PFSK-1 (cell line): ENCODE data around the gene RABGAP1L.

Source experiments
- FOXP2 ChIP-seq: optimal IDR thresholded peaks from 2 replicates; pipeline ENCODE3; 2011; ENCODE audit warnings: borderline replicate concordance, control low read depth, inconsistent platforms; ENCODE audit not compliant: insufficient read depth; ENCODE audit errors: extremely low read length, extremely low read depth
- POLR2AphosphoS5 ChIP-seq: IDR thresholded peaks from 2 replicates; pipeline ENCODE4 v1.6.1; 2012; ENCODE audit warnings: low read depth, mild to moderate bottlenecking, control low read depth, low read length, moderate library complexity
- REST ChIP-seq, 2 experiments: IDR thresholded peaks; 2 replicates each; pipeline versions ENCODE4 v1.6.1 to v1.8.0; 2011 to 2012; ENCODE audit warnings: low read depth in 2 of 2, low read length in 2 of 2, control low read depth in 1 of 2, inconsistent platforms in 1 of 2, mild to moderate bottlenecking in 1 of 2, moderate library complexity in 1 of 2; ENCODE audit not compliant: insufficient read depth in 1 of 2
- SIN3A ChIP-seq: IDR thresholded peaks from 2 replicates; pipeline ENCODE4 v1.6.1; 2012; ENCODE audit warnings: mild to moderate bottlenecking, low read length, moderate library complexity, borderline replicate concordance; ENCODE audit not compliant: insufficient read depth
- TAF1 ChIP-seq: IDR thresholded peaks from 2 replicates; pipeline ENCODE4 v1.6.1; 2012; ENCODE audit warnings: low read length, control low read depth, borderline replicate concordance; ENCODE audit not compliant: insufficient read depth

RABGAP1L gene

DNA sequence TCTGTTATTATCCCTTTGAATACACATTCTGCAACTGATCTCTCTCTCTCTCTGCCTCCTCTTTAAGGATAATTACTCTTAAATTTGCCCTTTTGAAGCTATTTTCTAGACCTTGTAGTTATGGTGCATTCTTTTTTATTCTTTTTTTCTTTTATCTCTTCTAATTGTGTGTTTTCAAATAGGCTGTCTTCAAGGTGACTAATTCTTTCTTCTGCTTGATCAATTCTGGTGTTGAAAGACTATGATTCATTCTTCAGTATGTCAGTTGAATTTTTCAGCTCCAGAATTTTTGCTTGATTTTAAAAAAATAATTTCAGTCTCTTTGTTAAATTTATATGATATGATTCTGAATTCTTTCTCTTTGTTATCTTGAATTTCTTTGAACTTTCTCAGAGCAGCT, 192.8 kb downstream of the RABGAP1L start:
- no peak for TF ChIP-seq REST (IDR thresholded peaks at IDR 0.05; ENCODE audit: insufficient read depth in 1 of 2, low read depth in 2 of 2, low read length in 2 of 2)
- TF ChIP-seq POLR2AphosphoS5, result no peak
- no peak for TF ChIP-seq SIN3A
- TF ChIP-seq FOXP2, result no peak
- TF ChIP-seq TAF1, result no peak

GRCh38 chr1:174352883-174353608, 193.7 kb downstream of the RABGAP1L start:
- TF ChIP-seq TAF1, result no peak
- TF ChIP-seq SIN3A, result no peak
- no peak for TF ChIP-seq FOXP2
- no peak for TF ChIP-seq REST (IDR thresholded peaks at IDR 0.05; ENCODE audit: insufficient read depth in 1 of 2, low read depth in 2 of 2, low read length in 2 of 2)
- TF ChIP-seq POLR2AphosphoS5, result no peak

DNA sequence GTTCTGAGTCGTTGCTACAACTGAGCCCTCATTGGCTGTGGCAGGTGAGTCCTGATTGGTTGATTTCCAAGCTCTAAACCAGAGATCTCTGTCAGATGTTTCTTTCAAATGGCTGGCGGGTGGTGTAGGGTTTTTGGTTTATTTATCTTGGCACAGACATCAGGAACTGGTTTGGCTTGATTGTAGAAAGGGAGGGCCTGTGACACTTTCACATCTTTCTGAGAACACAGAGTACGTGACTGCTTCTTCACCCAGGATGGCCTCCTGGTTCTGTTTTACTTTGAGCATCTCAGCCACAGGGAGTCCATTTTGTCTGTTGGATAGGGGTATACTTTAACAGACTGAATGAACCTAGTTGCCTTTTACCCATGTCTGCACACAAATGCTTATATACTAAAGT, 199.0 kb downstream of the RABGAP1L start:
- TF ChIP-seq SIN3A (no peak), TAF1 (no peak), POLR2AphosphoS5 (no peak), REST (IDR thresholded peaks at IDR 0.05; ENCODE audit: insufficient read depth in 1 of 2, low read depth in 2 of 2, low read length in 2 of 2) (no peak), FOXP2 (no peak)

GRCh38 chr1:174358786-174359453, 199.6 kb downstream of the RABGAP1L start:
- TF ChIP-seq POLR2AphosphoS5, result no peak
- TF ChIP-seq TAF1, result no peak
- TF ChIP-seq SIN3A, result no peak
- TF ChIP-seq FOXP2, result no peak
- TF ChIP-seq REST (IDR thresholded peaks at IDR 0.05; ENCODE audit: insufficient read depth in 1 of 2, low read depth in 2 of 2, low read length in 2 of 2), result no peak
